Lung (tissue), 12 donors: Measurements from ENCODE around the gene CHST7. TPM values are rescaled to one million over a fixed set of nuclear protein-coding genes. Genes with fewer than 3 reads are reported as not detected.

Experiments
- ATAC-seq: fragments of 200-7000 bp; cut with Tn5 transposase; one replicate; pipeline ENCODE4 v1.9.1; 2020; ENCODE audit warnings: moderate number of reproducible peaks; ENCODE audit not compliant: insufficient read depth, low FRiP score
- DNase-seq, 3 donors: peaks; one replicate each; pipeline ENCODE4 v3.0.0-alpha.2; 2013 to 2017
- H3K27ac ChIP-seq, 2 donors: one replicate each; pipeline ENCODE4 v1.5.1; 2013; ENCODE audit warnings: mild to moderate bottlenecking in 2 of 2, moderate library complexity in 2 of 2, control low read depth in 1 of 2, inconsistent platforms in 1 of 2, low read depth in 1 of 2, low read length in 1 of 2
- H3K27me3 ChIP-seq, 3 donors: one replicate each; pipeline ENCODE4 v1.5.1; 2013; ENCODE audit warnings: low read length in 2 of 3; ENCODE audit not compliant: control insufficient read depth in 3 of 3, insufficient read depth in 3 of 3
- H3K36me3 ChIP-seq, 4 donors: one replicate each; pipeline ENCODE4 v1.5.1; 2013; ENCODE audit warnings: low read length in 4 of 4, mild to moderate bottlenecking in 1 of 4, moderate library complexity in 1 of 4; ENCODE audit not compliant: control insufficient read depth in 4 of 4, insufficient read depth in 4 of 4
- H3K4me1 ChIP-seq, 5 donors: one replicate each; pipeline ENCODE4 v1.5.1; 2013; ENCODE audit warnings: low read length in 5 of 5, mild to moderate bottlenecking in 2 of 5, moderate library complexity in 1 of 5; ENCODE audit not compliant: control insufficient read depth in 5 of 5, insufficient read depth in 5 of 5
- H3K4me3 ChIP-seq: one replicate; pipeline ENCODE4 v1.5.1; 2013; ENCODE audit warnings: mild to moderate bottlenecking, control low read depth, moderate library complexity
- H3K9ac ChIP-seq, 2 donors: one replicate each; pipeline ENCODE4 v1.5.1; 2013; ENCODE audit warnings: low read length in 2 of 2, control low read depth in 1 of 2; ENCODE audit not compliant: insufficient read depth in 1 of 2
- H3K9me3 ChIP-seq, 4 donors: one replicate each; pipeline ENCODE4 v1.5.1; 2013; ENCODE audit warnings: low read length in 3 of 4, mild to moderate bottlenecking in 1 of 4, moderate library complexity in 1 of 4; ENCODE audit not compliant: control insufficient read depth in 4 of 4, insufficient read depth in 3 of 4
- CTCF ChIP-seq: IDR thresholded peaks from 2 replicates; pipeline ENCODE4 v1.5.1; 2012; ENCODE audit warnings: mild to moderate bottlenecking; ENCODE audit errors: control extremely low read depth, extremely low read depth
- WGBS, 2 donors: extraction: QIAGEN DNeasy Blood & Tissue Kit; methylation state at CpG; one replicate each; pipeline ENCODE4 v1.1.7; 2013; 5-methylcytosine and 5-hydroxymethylcytosine counted together
- polyA plus RNA-seq, 2 donors: library from polyadenylated mRNA; stranded (reverse); fragments of 200-250 nt; gene quantifications; one replicate each; pipeline ENCODE4 v1.2.1, GENCODE V29; 2013
- total RNA-seq, 2 donors: library from RNA; depleted of rRNA in 1 of 2; stranded (reverse); fragments of >200 nt in 1 of 2; gene quantifications; one replicate each; pipeline ENCODE4 v1.2.1, GENCODE V29; 2014 to 2021
- donor health status: control.
- donor health status: control.
- donor health status: Bipolar disorder and iron deficiency.
- donor health status: healthy.
- donor health status: DM: yes; HTN: yes; CAD: no.

Gene CHST7
- total and polyA plus RNA-seq, 4 donors, result 2.0 to 8.5 (median 7.9) TPM

- Histone ChIP-seq H3K9me3 (peaks cover 0 to 3% (median 0%) of the 10 kb centered on the region in 4 donors), H3K4me3 (no peak overlapping the region), H3K4me1 (peaks cover 0 to 25% (median 8%) of the 10 kb centered on the region in 5 donors), H3K27me3 (peaks cover 0 to 9% (median 2%) of the 10 kb centered on the region in 3 donors), H3K9ac (no peak overlapping the region), H3K36me3 (no peaks in the 10 kb centered on the region), H3K27ac (peak overlapping the region in 1 of 2 donors; percentile 33)
- TF ChIP-seq CTCF, result no peak
- 66 to 67% methylated on average over 4 to 7 of the region's 7 CpGs for WGBS, 2 donors
- DNase-seq (no peak), ATAC-seq (no peak)
Observed at GRCh38 chrX:46626566-46626965, 53.0 kb downstream of the CHST7 start.

GRCh38 chrX:46627062-46627461, 53.5 kb downstream of the CHST7 start:
- no peak for DNase-seq
- H3K9me3 ChIP-seq, result peaks cover 0 to 3% (median 0%) of the 10 kb centered on the region in 4 donors
- peaks cover 0 to 25% (median 8%) of the 10 kb centered on the region in 5 donors for H3K4me1 ChIP-seq
- no peak for TF ChIP-seq CTCF
- no peak for ATAC-seq
- peaks cover 0 to 9% (median 2%) of the 10 kb centered on the region in 3 donors for H3K27me3 ChIP-seq
- no peak overlapping the region for H3K4me3 ChIP-seq
- H3K27ac ChIP-seq, result peak overlapping the region in 1 of 2 donors; percentile 33
- 43 to 60% methylated on average over 4 of the region's 4 CpGs for WGBS, 2 donors
- H3K36me3 ChIP-seq, result no peaks in the 10 kb centered on the region
- no peak overlapping the region for H3K9ac ChIP-seq

- Histone ChIP-seq H3K9me3 (peaks cover 0 to 3% (median 0%) of the 10 kb centered on the region in 4 donors), H3K27ac (peak overlapping the region in 1 of 2 donors; percentile 60), H3K9ac (no peak overlapping the region), H3K4me3 (no peak overlapping the region), H3K27me3 (peaks cover 0 to 9% (median 2%) of the 10 kb centered on the region in 3 donors), H3K4me1 (peaks cover 0 to 28% (median 8%) of the 10 kb centered on the region in 5 donors), H3K36me3 (no peaks in the 10 kb centered on the region)
- ATAC-seq (no peak), DNase-seq (peak; percentile 83 to 92 (median 91))
- no peak for TF ChIP-seq CTCF
- 45 to 47% methylated on average over 9 to 10 of the region's 10 CpGs for WGBS, 2 donors
Observed at GRCh38 chrX:46627711-46628419, 54.3 kb downstream of the CHST7 start.
